ENCODE data around the gene WNT7B. TPM values are rescaled to one million over a fixed set of nuclear protein-coding genes. Genes with fewer than 3 reads are reported as not detected.

The WNT7B gene
- total RNA-seq, 1 experiment from 2014 or later: 0.57 TPM

- no peaks in the 10 kb centered on the region for H3K9me3 Mint-ChIP-seq (ENCODE audit: unreplicated experiment)
- no peaks in the 10 kb centered on the region for H3K4me1 Mint-ChIP-seq (ENCODE audit: low read depth, unreplicated experiment)
- no peaks in the 10 kb centered on the region for H3K27me3 ChIP-seq (replicated peaks; ENCODE audit: control insufficient read depth, insufficient read depth, low read length)
- H3K4me3 Mint-ChIP-seq (ENCODE audit: unreplicated experiment): no peak overlapping the region
- TF ChIP-seq CTCF (IDR thresholded peaks at IDR 0.05; ENCODE audit: insufficient read depth in 1 of 2, low read depth in 1 of 2, low read length in 1 of 2, severe bottlenecking in 1 of 2, unreplicated experiment in 1 of 2): no peak
- no peaks in the 10 kb centered on the region for H3K4me1 ChIP-seq
- no peaks in the 10 kb centered on the region for H3K36me3 Mint-ChIP-seq (ENCODE audit: insufficient read depth, unreplicated experiment)
- H3K4me3 ChIP-seq (ENCODE audit: low read depth, low read length): no peak overlapping the region
- ChIA-PET CTCF (no interaction called here), POLR2A (no interaction called here)
- H3K27me3 Mint-ChIP-seq (ENCODE audit: insufficient read depth, unreplicated experiment): no peaks in the 10 kb centered on the region
- intact Hi-C loops (cut with micrococcal nuclease; ENCODE audit: unreplicated experiment): no loop called here
- no TSS peak for BruUV-seq (replicated peaks)
- DNase-seq: no peak
- no peaks in the 10 kb centered on the region for H3K36me3 ChIP-seq (ENCODE audit: control insufficient read depth, insufficient read depth, low read length)
- no peak overlapping the region for H3K27ac Mint-ChIP-seq (ENCODE audit: unreplicated experiment)
- H3K9me3 ChIP-seq: no peaks in the 10 kb centered on the region
Observed at GRCh38 chr22:45984316-45984916, 7.5 kb upstream of the WNT7B start.

- no peaks in the 10 kb centered on the region for H3K9me3 Mint-ChIP-seq (ENCODE audit: unreplicated experiment)
- H3K27ac Mint-ChIP-seq (ENCODE audit: unreplicated experiment): no peak overlapping the region
- DNase-seq: no peak
- H3K27me3 Mint-ChIP-seq (ENCODE audit: insufficient read depth, unreplicated experiment): no peaks in the 10 kb centered on the region
- H3K36me3 ChIP-seq (ENCODE audit: control insufficient read depth, insufficient read depth, low read length): no peaks in the 10 kb centered on the region
- no peak for TF ChIP-seq CTCF (IDR thresholded peaks at IDR 0.05; ENCODE audit: insufficient read depth in 1 of 2, low read depth in 1 of 2, low read length in 1 of 2, severe bottlenecking in 1 of 2, unreplicated experiment in 1 of 2)
- no peaks in the 10 kb centered on the region for H3K36me3 Mint-ChIP-seq (ENCODE audit: insufficient read depth, unreplicated experiment)
- no peak overlapping the region for H3K4me3 ChIP-seq (ENCODE audit: low read depth, low read length)
- no peak overlapping the region for H3K4me3 Mint-ChIP-seq (ENCODE audit: unreplicated experiment)
- ChIA-PET POLR2A (no interaction called here), CTCF (no interaction called here)
- H3K4me1 ChIP-seq: no peaks in the 10 kb centered on the region
- no peaks in the 10 kb centered on the region for H3K9me3 ChIP-seq
- intact Hi-C loops (cut with micrococcal nuclease; ENCODE audit: unreplicated experiment): no loop called here
- H3K27me3 ChIP-seq (replicated peaks; ENCODE audit: control insufficient read depth, insufficient read depth, low read length): no peaks in the 10 kb centered on the region
- no peaks in the 10 kb centered on the region for H3K4me1 Mint-ChIP-seq (ENCODE audit: low read depth, unreplicated experiment)
- BruUV-seq (replicated peaks): no TSS peak
Observed at GRCh38 chr22:45983797-45984196, 6.8 kb upstream of the WNT7B start.

- H3K36me3 ChIP-seq (ENCODE audit: control insufficient read depth, insufficient read depth, low read length): no peaks in the 10 kb centered on the region
- peaks cover 5% of the 10 kb centered on the region; the same call in 1 of the 2 replicates for H3K27me3 ChIP-seq (replicated peaks; ENCODE audit: control insufficient read depth, insufficient read depth, low read length)
- Mint-ChIP-seq H3K4me1 (ENCODE audit: low read depth, unreplicated experiment) (no peaks in the 10 kb centered on the region), H3K4me3 (ENCODE audit: unreplicated experiment) (no peak overlapping the region), H3K9me3 (ENCODE audit: unreplicated experiment) (no peaks in the 10 kb centered on the region), H3K27me3 (ENCODE audit: insufficient read depth, unreplicated experiment) (no peaks in the 10 kb centered on the region), H3K36me3 (ENCODE audit: insufficient read depth, unreplicated experiment) (no peaks in the 10 kb centered on the region), H3K27ac (ENCODE audit: unreplicated experiment) (no peak overlapping the region)
- H3K4me3 ChIP-seq (ENCODE audit: low read depth, low read length): no peak overlapping the region
- ChIA-PET POLR2A (interaction anchor here (0.6 kb wide), 1 partner anchor 96 kb away, joined by 6 read pairs; no protein-coding TSS in a partner anchor), CTCF (no interaction called here)
- intact Hi-C loops (cut with micrococcal nuclease; ENCODE audit: unreplicated experiment): no loop called here
- H3K9me3 ChIP-seq: no peaks in the 10 kb centered on the region
- no peak for TF ChIP-seq CTCF (IDR thresholded peaks at IDR 0.05; ENCODE audit: insufficient read depth in 1 of 2, low read depth in 1 of 2, low read length in 1 of 2, severe bottlenecking in 1 of 2, unreplicated experiment in 1 of 2)
- peaks cover 14% of the 10 kb centered on the region for H3K4me1 ChIP-seq
- BruUV-seq (replicated peaks): no TSS peak
- DNase-seq: no peak
Observed at GRCh38 chr22:45980761-45981160, 3.8 kb upstream of the WNT7B start.

Data from Caco-2 (cell line).